Prostate gland (tissue), 2 donors: Measurements from ENCODE around the gene CPA5. TPM values are rescaled to one million over a fixed set of nuclear protein-coding genes. Genes with fewer than 3 reads are reported as not detected.

Experiments used
- DNase-seq: peaks from one replicate; pipeline ENCODE4 v3.0.0-alpha.2; 2019; ENCODE audit warnings: low spot score
- H3K27ac ChIP-seq, 2 donors: fragments of 200-600 bp; sonication (generic); 2 replicates each; pipeline ENCODE4 v1.5.1; 2017 to 2019
- H3K27me3 ChIP-seq: fragments of 200-600 bp; sonication (generic); replicated peaks from 2 replicates; pipeline ENCODE4 v1.5.1; 2019; ENCODE audit not compliant: insufficient read depth
- H3K36me3 ChIP-seq, 2 donors: fragments of 200-600 bp; sonication (generic); 1 replicate in 1 of 2; 2 replicates in 1 of 2; pipeline versions ENCODE4 v1.5.1 to v1.8.1; 2017 to 2019
- H3K4me1 ChIP-seq: fragments of 200-600 bp; sonication (generic); replicated peaks from 2 replicates; pipeline ENCODE4 v1.5.1; 2019
- H3K4me3 ChIP-seq, 2 donors: fragments of 200-600 bp; sonication (generic); 2 replicates each; pipeline ENCODE4 v1.5.1; 2017 to 2019
- H3K9me3 ChIP-seq: fragments of 200-600 bp; sonication (generic); 2 replicates; pipeline ENCODE4 v1.5.1; 2017
- POLR2A ChIP-seq: fragments of 450-650 bp; IDR thresholded peaks from one replicate; pipeline ENCODE4 v1.6.1; 2016; ENCODE audit warnings: antibody characterized with exemption, mild to moderate bottlenecking
- POLR2AphosphoS5 ChIP-seq: sonication (generic); formaldehyde crosslinking; IDR thresholded peaks from one replicate; pipeline ENCODE4 v1.6.1; 2017; ENCODE audit warnings: antibody characterized with exemption
- WGBS: methylation state at CpG from one replicate; pipeline ENCODE4 v1.1.5; 2018; 5-methylcytosine and 5-hydroxymethylcytosine counted together
- intact Hi-C: fragments of 100-400 bp; cut with DNase I; formaldehyde crosslinking; loops from one replicate; pipeline ENCODE4 v1.14.2; 2022
- total RNA-seq, 2 donors: library from RNA; depleted of rRNA; stranded (reverse); fragments of >200 nt; gene quantifications; one replicate each; pipeline ENCODE4 v1.1.0, GENCODE V29; 2016
- TF ChIP-seq, protein P1 (sequence below), 4 experiments: fragments of 200-600 bp in 2 of 4; fragments of 450-650 bp in 2 of 4; sonication (generic) in 2 of 4; IDR thresholded peaks; 1 replicate in 3 of 4; 2 replicates in 1 of 4; pipeline ENCODE4 v1.5.1; 2016 to 2019; ENCODE audit warnings: antibody characterized with exemption in 4 of 4, mild to moderate bottlenecking in 2 of 4, moderate library complexity in 2 of 4

CPA5 gene
- total RNA-seq, 2 donors from 2014 or later = 1.5 TPM; not detected in 1

DNA sequence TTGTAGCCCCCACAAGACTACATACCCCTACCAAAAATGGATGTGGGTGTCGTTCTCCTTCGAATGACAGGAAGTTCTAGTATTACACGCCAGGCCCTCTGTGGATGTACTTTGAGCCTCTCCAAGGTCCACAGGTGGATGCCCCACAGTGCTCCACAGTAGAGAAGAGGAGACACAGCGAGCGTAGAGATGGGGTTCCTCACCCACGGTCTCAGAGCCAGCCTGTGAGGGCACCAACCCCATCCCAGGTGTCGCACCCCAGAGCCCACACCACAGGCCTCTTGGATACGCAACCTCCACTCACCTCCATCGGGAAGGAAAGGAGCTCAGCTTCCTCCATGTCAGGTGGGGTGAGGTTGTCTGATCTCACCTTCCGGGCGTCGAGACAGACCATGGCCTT, 2.3 kb downstream of the CPA5 start:
- Histone ChIP-seq H3K4me1 (no peaks in the 10 kb centered on the region), H3K36me3 (no peaks in the 10 kb centered on the region), H3K27ac (no peak overlapping the region), H3K27me3 (no peaks in the 10 kb centered on the region), H3K9me3 (no peaks in the 10 kb centered on the region), H3K4me3 (no peak overlapping the region)
- intact Hi-C loops = no loop called here
- no peak for DNase-seq
- no peak for TF ChIP-seq POLR2A
- TF ChIP-seq POLR2AphosphoS5 = no peak
- TF ChIP-seq, protein P1, sequence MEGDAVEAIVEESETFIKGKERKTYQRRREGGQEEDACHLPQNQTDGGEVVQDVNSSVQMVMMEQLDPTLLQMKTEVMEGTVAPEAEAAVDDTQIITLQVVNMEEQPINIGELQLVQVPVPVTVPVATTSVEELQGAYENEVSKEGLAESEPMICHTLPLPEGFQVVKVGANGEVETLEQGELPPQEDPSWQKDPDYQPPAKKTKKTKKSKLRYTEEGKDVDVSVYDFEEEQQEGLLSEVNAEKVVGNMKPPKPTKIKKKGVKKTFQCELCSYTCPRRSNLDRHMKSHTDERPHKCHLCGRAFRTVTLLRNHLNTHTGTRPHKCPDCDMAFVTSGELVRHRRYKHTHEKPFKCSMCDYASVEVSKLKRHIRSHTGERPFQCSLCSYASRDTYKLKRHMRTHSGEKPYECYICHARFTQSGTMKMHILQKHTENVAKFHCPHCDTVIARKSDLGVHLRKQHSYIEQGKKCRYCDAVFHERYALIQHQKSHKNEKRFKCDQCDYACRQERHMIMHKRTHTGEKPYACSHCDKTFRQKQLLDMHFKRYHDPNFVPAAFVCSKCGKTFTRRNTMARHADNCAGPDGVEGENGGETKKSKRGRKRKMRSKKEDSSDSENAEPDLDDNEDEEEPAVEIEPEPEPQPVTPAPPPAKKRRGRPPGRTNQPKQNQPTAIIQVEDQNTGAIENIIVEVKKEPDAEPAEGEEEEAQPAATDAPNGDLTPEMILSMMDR (IDR thresholded peaks at IDR 0.05) = no peak
- 87% methylated on average over 12 of the region's 12 CpGs for WGBS

DNA sequence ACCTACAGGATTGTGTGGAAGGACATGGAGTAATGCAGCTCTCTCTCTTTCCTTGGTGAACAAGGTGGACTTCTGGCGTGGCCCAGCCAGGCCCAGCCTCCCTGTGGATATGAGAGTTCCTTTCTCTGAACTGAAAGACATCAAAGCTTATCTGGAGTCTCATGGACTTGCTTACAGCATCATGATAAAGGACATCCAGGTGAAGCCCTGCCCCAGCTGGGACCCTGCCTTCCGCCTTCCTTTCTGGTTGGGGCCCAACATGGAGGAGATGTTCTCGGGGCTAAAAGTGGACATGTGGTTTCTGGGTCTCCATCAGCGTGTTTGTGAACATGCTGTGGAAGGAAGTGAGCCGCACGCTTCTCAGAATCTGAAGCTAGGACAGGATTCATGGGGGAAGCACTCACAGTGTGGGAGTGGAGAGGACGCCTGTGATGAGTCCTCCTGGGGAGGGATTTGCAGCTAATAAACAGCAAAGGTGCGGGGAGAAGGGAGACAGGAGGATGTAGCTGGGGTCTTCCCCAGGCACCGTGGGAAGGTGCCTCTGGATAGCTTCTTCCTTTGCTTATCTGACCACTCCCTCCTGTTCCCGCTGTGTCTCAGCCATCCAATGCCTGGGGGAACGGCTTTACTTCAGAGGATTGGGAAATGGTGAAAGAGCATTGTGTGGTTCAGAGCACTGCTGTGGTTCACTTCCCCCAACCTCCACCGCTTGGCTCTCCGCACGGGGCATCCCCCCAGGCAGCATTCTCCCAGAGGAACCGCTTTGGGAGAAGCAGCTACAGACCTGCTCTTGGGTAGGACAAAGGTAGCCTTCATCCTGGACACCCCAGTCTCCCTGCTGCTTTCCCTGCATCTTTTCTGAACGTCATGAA, 5.5 kb downstream of the CPA5 start:
- no peaks in the 10 kb centered on the region for H3K9me3 ChIP-seq
- H3K36me3 ChIP-seq = no peaks in the 10 kb centered on the region
- no peaks in the 10 kb centered on the region for H3K4me1 ChIP-seq
- DNase-seq = no peak
- no peak for TF ChIP-seq POLR2AphosphoS5
- TF ChIP-seq POLR2A = no peak
- TF ChIP-seq, protein P1 (IDR thresholded peaks at IDR 0.05) = no peak
- 65% methylated on average over 16 of the region's 16 CpGs for WGBS
- H3K27me3 ChIP-seq = no peaks in the 10 kb centered on the region
- H3K27ac ChIP-seq = no peak overlapping the region
- intact Hi-C loops = no loop called here
- no peak overlapping the region for H3K4me3 ChIP-seq

DNA sequence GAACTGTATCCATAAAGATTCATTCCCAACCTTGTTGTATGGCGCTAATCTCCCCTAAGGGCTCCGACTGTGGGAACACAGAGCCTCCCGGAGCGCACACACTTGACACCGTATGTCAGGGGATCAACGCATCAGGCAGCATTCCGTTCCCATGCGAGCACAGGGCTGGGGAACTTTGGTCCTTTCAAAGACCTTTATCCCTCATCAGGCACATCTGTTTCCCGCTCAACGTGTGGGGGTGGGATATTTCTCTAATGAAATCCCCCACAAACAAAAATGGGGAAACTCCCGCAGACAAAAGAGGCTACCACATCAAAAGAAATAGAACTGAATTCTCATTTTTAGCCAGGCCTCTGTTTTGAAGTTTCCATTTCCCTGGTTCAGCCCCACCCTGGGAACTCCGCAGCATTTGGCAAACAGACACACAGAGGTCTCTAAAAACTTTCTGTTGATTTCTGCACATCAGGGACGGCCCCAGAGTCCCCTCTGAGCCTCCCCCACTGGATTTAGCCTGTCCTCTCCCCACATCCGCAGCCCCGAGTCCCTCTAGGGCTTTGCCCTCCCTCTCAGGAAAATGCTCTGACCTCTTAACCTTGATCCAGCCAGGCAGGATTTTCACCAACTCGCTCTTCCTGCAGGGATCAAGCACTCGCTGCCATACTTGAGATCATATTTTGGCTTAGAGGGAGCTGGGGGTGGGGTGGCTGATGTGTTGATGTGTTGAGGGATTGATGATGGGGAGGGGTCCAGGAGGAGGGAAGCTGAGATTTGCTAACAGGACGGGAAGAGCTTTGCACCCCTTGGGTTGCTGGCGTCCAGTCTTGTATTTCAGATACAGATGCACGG, 6.6 kb downstream of the CPA5 start:
- TF ChIP-seq POLR2A (no peak), POLR2AphosphoS5 (no peak)
- TF ChIP-seq, protein P1 (IDR thresholded peaks at IDR 0.05) = no peak
- no peaks in the 10 kb centered on the region for H3K36me3 ChIP-seq
- intact Hi-C loops = no loop called here
- no peaks in the 10 kb centered on the region for H3K27me3 ChIP-seq
- no peaks in the 10 kb centered on the region for H3K4me1 ChIP-seq
- H3K4me3 ChIP-seq = no peak overlapping the region
- H3K9me3 ChIP-seq = no peaks in the 10 kb centered on the region
- DNase-seq = no peak
- WGBS = 65% methylated on average over 20 of the region's 20 CpGs
- no peak overlapping the region for H3K27ac ChIP-seq

DNA sequence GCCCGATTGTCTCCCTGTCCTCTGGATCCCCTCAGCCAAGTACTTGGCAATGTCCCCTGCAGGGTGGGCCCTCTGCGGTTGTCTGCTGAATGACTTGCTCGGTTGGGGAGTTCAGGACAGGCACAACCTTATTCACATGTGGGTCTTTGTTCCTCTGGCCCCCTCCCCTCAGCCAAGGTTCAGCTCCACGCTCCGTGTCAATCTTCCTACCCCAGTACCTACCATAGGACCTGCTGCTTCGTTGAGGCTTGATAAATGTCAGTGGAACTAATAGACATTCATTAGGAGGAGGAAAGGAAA, 7.1 kb downstream of the CPA5 start:
- Histone ChIP-seq H3K4me3 (no peak overlapping the region), H3K9me3 (no peaks in the 10 kb centered on the region), H3K4me1 (no peaks in the 10 kb centered on the region), H3K27ac (no peak overlapping the region), H3K36me3 (no peaks in the 10 kb centered on the region), H3K27me3 (no peaks in the 10 kb centered on the region)
- no peak for DNase-seq
- TF ChIP-seq POLR2A (no peak), POLR2AphosphoS5 (no peak)
- TF ChIP-seq, protein P1 (IDR thresholded peaks at IDR 0.05) = no peak
- WGBS = 79% methylated on average over 6 of the region's 6 CpGs
- intact Hi-C loops = no loop called here
